HCT116 (cell line): ENCODE data around the gene LAMP5. TPM values are rescaled to one million over a fixed set of nuclear protein-coding genes. Genes with fewer than 3 reads are reported as not detected.

Source experiments
- ATAC-seq: fragments of 200-7000 bp; cut with Tn5 transposase; 2 replicates; pipeline ENCODE4 v1.9.1; 2020; ENCODE audit warnings: mild to moderate bottlenecking, moderate library complexity
- BruUV-seq: library from RNA; stranded (reverse); fragments of 400-500 nt; replicated peaks from 2 replicates; lab custom pipeline; 2021; lab: Mats Ljungman, UMichigan
- CTCF ChIA-PET: fragments of 300-600 bp; sonication (Branson Sonifier 250); formaldehyde crosslinking; loops from one replicate; lab custom pipeline; 2021; ENCODE audit warnings: antibody characterized with exemption; lab: Charles Lee
- POLR2A ChIA-PET: fragments of 300-600, 350-600 bp; sonication (Branson Sonifier 250); formaldehyde crosslinking; loops from one replicate; lab custom pipeline; 2021; ENCODE audit warnings: antibody characterized with exemption; lab: Charles Lee
- RAD21 ChIA-PET, 2 experiments: fragments of 300-600 bp; sonication (Branson Sonifier 250); formaldehyde crosslinking; loops; one replicate each; lab custom pipeline; 2023; ENCODE audit warnings: low total read pairs in 2 of 2; ENCODE audit not compliant: uncharacterized antibody in 2 of 2, unreplicated experiment in 2 of 2, low non-redundant PET in 1 of 2; lab: Charles Lee
- DNase-seq: peaks from one replicate; pipeline ENCODE4 v3.0.0-alpha.2; 2010; ENCODE audit warnings: low read depth, low spot score
- H2AFZ ChIP-seq: fragments of 200-600 bp; shearing (Covaris generic), sonication (generic); 2 replicates; pipeline ENCODE4 v1.6.1; 2017; ENCODE audit warnings: low read depth, mixed run types, mixed read lengths, antibody characterized with exemption, low read length; ENCODE audit not compliant: poor library complexity, severe bottlenecking
- H3K27ac ChIP-seq: 2 replicates; pipeline ENCODE4 v1.5.1; 2012; ENCODE audit warnings: low read depth, low read length
- H3K27me3 ChIP-seq: fragments of 200-600 bp; sonication (generic); 2 replicates; pipeline ENCODE4 v1.6.1; 2016; ENCODE audit warnings: mixed run types, low read length, mixed read lengths; ENCODE audit not compliant: insufficient read depth
- H3K36me3 ChIP-seq, 2 experiments: fragments of 200-500 bp in 1 of 2; fragments of 200-600 bp in 1 of 2; sonication (Bioruptor generic) in 1 of 2; sonication (generic) in 1 of 2; 2 replicates each; pipeline versions ENCODE4 v1.5.1 to v1.6.1; 2014 to 2016; ENCODE audit warnings: low read length in 2 of 2, inconsistent platforms in 1 of 2, mixed read lengths in 1 of 2, mixed run types in 1 of 2; ENCODE audit not compliant: insufficient read depth in 2 of 2, control insufficient read depth in 1 of 2
- H3K4me1 ChIP-seq, 2 experiments: fragments of 200-600 bp in 1 of 2; sonication (generic) in 1 of 2; 2 replicates each; pipeline versions ENCODE4 v1.5.1 to v1.6.1; 2012 to 2017; ENCODE audit warnings: low read length in 2 of 2, inconsistent platforms in 1 of 2, mild to moderate bottlenecking in 1 of 2, mixed read lengths in 1 of 2, mixed run types in 1 of 2, moderate library complexity in 1 of 2; ENCODE audit not compliant: insufficient read depth in 2 of 2, control insufficient read depth in 1 of 2
- H3K4me2 ChIP-seq: fragments of 200-600 bp; sonication (generic); 2 replicates; pipeline ENCODE4 v1.6.1; 2017; ENCODE audit warnings: mixed run types, low read length, mixed read lengths
- H3K4me3 ChIP-seq, 2 experiments: fragments of 200-600 bp in 1 of 2; sonication (generic) in 1 of 2; replicated peaks in 1 of 2; 2 replicates each; pipeline ENCODE4 v1.5.1; 2011 to 2016; ENCODE audit warnings: low read length in 2 of 2, control low read depth in 1 of 2, low read depth in 1 of 2, mild to moderate bottlenecking in 1 of 2, mixed read lengths in 1 of 2, mixed run types in 1 of 2
- H3K79me2 ChIP-seq: fragments of 200-600 bp; sonication (generic); 2 replicates; pipeline ENCODE4 v1.6.1; 2017; ENCODE audit warnings: mild to moderate bottlenecking, mixed run types, low read length, moderate library complexity, mixed read lengths; ENCODE audit not compliant: insufficient read depth
- H3K9ac ChIP-seq: fragments of 200-600 bp; sonication (generic); 2 replicates; pipeline ENCODE4 v1.6.1; 2016; ENCODE audit warnings: low read length, mixed read lengths
- H3K9me2 ChIP-seq: fragments of 200-600 bp; sonication (generic), shearing (Covaris generic); 2 replicates; pipeline ENCODE4 v1.6.1; 2017; ENCODE audit warnings: mixed run types, mild to moderate bottlenecking, moderate library complexity; ENCODE audit not compliant: insufficient read depth
- H3K9me3 ChIP-seq, 2 experiments: fragments of 200-500 bp in 1 of 2; fragments of 200-600 bp in 1 of 2; sonication (Bioruptor generic) in 1 of 2; sonication (generic) in 1 of 2; 2 replicates each; pipeline ENCODE4 v1.6.1; 2014 to 2017; ENCODE audit warnings: low read length in 2 of 2, mixed read lengths in 2 of 2, inconsistent platforms in 1 of 2, low read depth in 1 of 2, mild to moderate bottlenecking in 1 of 2, mixed run types in 1 of 2, moderate library complexity in 1 of 2; ENCODE audit not compliant: control insufficient read depth in 1 of 2, insufficient read depth in 1 of 2
- H4K20me1 ChIP-seq: fragments of 200-600 bp; sonication (generic), shearing (Covaris generic); 2 replicates; pipeline ENCODE4 v1.6.1; 2017; ENCODE audit warnings: mixed run types, mild to moderate bottlenecking, moderate library complexity; ENCODE audit not compliant: insufficient read depth
- CBX3 ChIP-seq: IDR thresholded peaks from 2 replicates; pipeline ENCODE4 v1.6.1; 2012; ENCODE audit warnings: low read depth
- CEBPB ChIP-seq: IDR thresholded peaks from 2 replicates; pipeline ENCODE4 v1.6.1; 2012; ENCODE audit warnings: low read depth
- ELF1 ChIP-seq: IDR thresholded peaks from 2 replicates; pipeline ENCODE4 v1.6.1; 2012; ENCODE audit warnings: low read depth, borderline replicate concordance
- EZH2 ChIP-seq: fragments of 200-600 bp; sonication (generic); IDR thresholded peaks from 2 replicates; pipeline ENCODE4 v1.6.1; 2017; ENCODE audit warnings: antibody characterized with exemption, mixed run types
- FOSL1 ChIP-seq: IDR thresholded peaks from 2 replicates; pipeline ENCODE4 v1.6.1; 2012; ENCODE audit warnings: low read depth
- JUND ChIP-seq: IDR thresholded peaks from 2 replicates; pipeline ENCODE4 v1.6.1; 2012
- RAD21 ChIP-seq: IDR thresholded peaks from 2 replicates; pipeline ENCODE4 v1.6.1; 2012; ENCODE audit warnings: low read depth, mild to moderate bottlenecking
- SIN3A ChIP-seq: IDR thresholded peaks from 2 replicates; pipeline ENCODE4 v1.6.1; 2012; ENCODE audit warnings: low read depth
- SP1 ChIP-seq: IDR thresholded peaks from 2 replicates; pipeline ENCODE4 v1.6.1; 2012; ENCODE audit warnings: low read depth
- SRF ChIP-seq: IDR thresholded peaks from 2 replicates; pipeline ENCODE4 v1.6.1; 2012; ENCODE audit warnings: low read depth
- YY1 ChIP-seq: IDR thresholded peaks from 2 replicates; pipeline ENCODE4 v1.6.1; 2011; ENCODE audit warnings: low read length, low read depth, moderate library complexity, mild to moderate bottlenecking; ENCODE audit not compliant: insufficient replicate concordance; ENCODE audit errors: extremely low read depth
- ZNF274 ChIP-seq: fragments of 200-500 bp; sonication (Bioruptor generic); IDR thresholded peaks from 2 replicates; pipeline ENCODE4 v1.6.1; 2014; ENCODE audit warnings: mild to moderate bottlenecking, low read depth, low read length, inconsistent platforms
- intact Hi-C: fragments of 100-400 bp; cut with micrococcal nuclease; formaldehyde crosslinking; loops from 2 replicates; pipeline ENCODE4 v1.10.0; 2022
- total RNA-seq: library from RNA; stranded (reverse); gene quantifications from one replicate; pipeline ENCODE4 v1.2.1, GENCODE V29; 2021; ENCODE audit not compliant: unreplicated experiment
- TF ChIP-seq, protein P1 (sequence below): IDR thresholded peaks from 2 replicates; pipeline ENCODE4 v1.6.1; 2012
- TF ChIP-seq, protein P2 (sequence below), 3 experiments: fragments of 200-600 bp in 1 of 3; sonication (generic) in 1 of 3; IDR thresholded peaks in 2 of 3; conservative IDR thresholded peaks in 1 of 3; 2 replicates each; pipeline ENCODE4 v1.5.1; 2012 to 2017; ENCODE audit warnings: low read depth in 2 of 3, low read length in 2 of 3, antibody characterized with exemption in 1 of 3, borderline replicate concordance in 1 of 3, control low read depth in 1 of 3, mild to moderate bottlenecking in 1 of 3, mixed read lengths in 1 of 3, mixed run types in 1 of 3, moderate library complexity in 1 of 3; ENCODE audit not compliant: insufficient read depth in 1 of 3

The LAMP5 gene
- total RNA-seq, 1 experiment from 2014 or later, result not detected

DNA sequence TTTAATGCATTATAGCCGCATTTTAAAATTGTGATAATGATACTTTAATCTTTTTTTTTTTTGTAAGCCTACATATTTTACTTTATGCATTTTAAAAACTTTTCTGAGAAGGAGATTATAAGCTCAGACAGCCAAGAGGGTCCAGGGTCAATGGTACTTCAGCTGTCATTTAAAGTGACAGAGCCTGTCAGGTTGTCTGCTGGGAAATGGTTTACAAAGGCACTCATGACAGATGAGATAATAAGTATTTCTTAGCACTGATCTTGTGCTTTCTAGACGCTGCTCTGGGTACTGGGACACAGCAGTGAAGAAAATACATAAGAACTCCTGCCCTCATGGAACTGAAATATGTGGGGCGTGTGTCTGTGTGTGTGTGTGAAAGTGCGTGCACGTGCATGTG lies 19.6 kb downstream of the LAMP5 start:
- RAD21 ChIA-PET, result no interaction called here
- intact Hi-C loops, result no loop called here
- CTCF ChIA-PET, result no interaction called here
- DNase-seq, result no peak
- Histone ChIP-seq H3K9ac (no peak overlapping the region), H3K4me2 (no peak overlapping the region), H3K4me3 (no peak overlapping the region), H3K27me3 (0 out of 2 replicates have a peak, but pooled peaks cover 21% of the 10 kb centered on the region), H3K27ac (no peak overlapping the region), H4K20me1 (no peaks in the 10 kb centered on the region), H3K79me2 (no peaks in the 10 kb centered on the region), H2AFZ (no peak overlapping the region), H3K9me2 (no peaks in the 10 kb centered on the region), H3K4me1 (no peaks in the 10 kb centered on the region), H3K36me3 (no peaks in the 10 kb centered on the region), H3K9me3 (no peaks in the 10 kb centered on the region)
- TF ChIP-seq JUND (no peak), ZNF274 (no peak), SRF (no peak), RAD21 (no peak), SP1 (no peak), EZH2 (no peak), FOSL1 (no peak), YY1 (no peak), SIN3A (no peak), CEBPB (no peak)
- TF ChIP-seq, protein P1, sequence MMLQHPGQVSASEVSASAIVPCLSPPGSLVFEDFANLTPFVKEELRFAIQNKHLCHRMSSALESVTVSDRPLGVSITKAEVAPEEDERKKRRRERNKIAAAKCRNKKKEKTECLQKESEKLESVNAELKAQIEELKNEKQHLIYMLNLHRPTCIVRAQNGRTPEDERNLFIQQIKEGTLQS, result no peak
- ATAC-seq, result no peak
- POLR2A ChIA-PET, result no interaction called here
- no TSS peak for BruUV-seq

DNA sequence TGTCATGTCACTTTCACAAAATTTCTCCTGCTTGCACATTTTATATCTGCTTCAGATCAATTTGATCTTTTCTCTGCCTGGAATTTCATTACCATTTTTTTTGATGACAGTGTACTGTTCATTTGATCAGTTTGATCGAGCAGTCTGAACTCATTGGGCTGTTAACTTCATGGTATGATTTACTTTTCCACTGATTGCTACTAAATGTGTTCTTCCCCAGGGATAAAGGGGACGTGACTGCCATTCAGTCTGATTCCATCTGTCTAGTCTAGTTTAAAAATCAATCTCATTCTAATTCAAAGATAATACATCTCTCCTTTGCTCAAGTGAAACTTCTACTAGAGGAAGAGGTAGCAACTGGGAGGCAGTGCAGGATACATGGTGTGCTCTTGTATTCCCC lies 21.1 kb downstream of the LAMP5 start:
- BruUV-seq, result no TSS peak
- intact Hi-C loops, result no loop called here
- RAD21 ChIA-PET, result no interaction called here
- H3K9me2 ChIP-seq, result no peaks in the 10 kb centered on the region
- no peaks in the 10 kb centered on the region for H3K79me2 ChIP-seq
- H3K4me1 ChIP-seq, result no peaks in the 10 kb centered on the region
- no peak overlapping the region for H2AFZ ChIP-seq
- POLR2A ChIA-PET, result no interaction called here
- no peaks in the 10 kb centered on the region for H4K20me1 ChIP-seq
- no peak overlapping the region for H3K27ac ChIP-seq
- DNase-seq (no peak), ATAC-seq (no peak)
- no peaks in the 10 kb centered on the region for H3K9me3 ChIP-seq
- H3K4me2 ChIP-seq, result no peak overlapping the region
- H3K27me3 ChIP-seq, result 0 out of 2 replicates have a peak, but pooled peaks cover 12% of the 10 kb centered on the region
- no peak overlapping the region for H3K4me3 ChIP-seq
- H3K36me3 ChIP-seq, result no peaks in the 10 kb centered on the region
- CTCF ChIA-PET, result no interaction called here
- TF ChIP-seq, protein P2, sequence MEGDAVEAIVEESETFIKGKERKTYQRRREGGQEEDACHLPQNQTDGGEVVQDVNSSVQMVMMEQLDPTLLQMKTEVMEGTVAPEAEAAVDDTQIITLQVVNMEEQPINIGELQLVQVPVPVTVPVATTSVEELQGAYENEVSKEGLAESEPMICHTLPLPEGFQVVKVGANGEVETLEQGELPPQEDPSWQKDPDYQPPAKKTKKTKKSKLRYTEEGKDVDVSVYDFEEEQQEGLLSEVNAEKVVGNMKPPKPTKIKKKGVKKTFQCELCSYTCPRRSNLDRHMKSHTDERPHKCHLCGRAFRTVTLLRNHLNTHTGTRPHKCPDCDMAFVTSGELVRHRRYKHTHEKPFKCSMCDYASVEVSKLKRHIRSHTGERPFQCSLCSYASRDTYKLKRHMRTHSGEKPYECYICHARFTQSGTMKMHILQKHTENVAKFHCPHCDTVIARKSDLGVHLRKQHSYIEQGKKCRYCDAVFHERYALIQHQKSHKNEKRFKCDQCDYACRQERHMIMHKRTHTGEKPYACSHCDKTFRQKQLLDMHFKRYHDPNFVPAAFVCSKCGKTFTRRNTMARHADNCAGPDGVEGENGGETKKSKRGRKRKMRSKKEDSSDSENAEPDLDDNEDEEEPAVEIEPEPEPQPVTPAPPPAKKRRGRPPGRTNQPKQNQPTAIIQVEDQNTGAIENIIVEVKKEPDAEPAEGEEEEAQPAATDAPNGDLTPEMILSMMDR (IDR thresholded peaks at IDR 0.05 in 2 of 3, conservative IDR thresholded peaks at IDR 0.05 in 1 of 3; ENCODE audit: borderline replicate concordance in 1 of 3, insufficient read depth in 1 of 3, low read depth in 2 of 3, low read length in 2 of 3), result no peak
- TF ChIP-seq RAD21 (no peak), ELF1 (no peak), CBX3 (no peak)
- TF ChIP-seq, protein P1, result no peak
- no peak overlapping the region for H3K9ac ChIP-seq
